Peyer's patch (tissue), 4 donors: Measurements from ENCODE around the gene ZNF728.

Source experiments
- POLR2A ChIP-seq, 2 donors: fragments of 450-650 bp; IDR thresholded peaks; one replicate each; pipeline ENCODE4 v1.5.1; 2017; ENCODE audit warnings: antibody characterized with exemption in 2 of 2, mild to moderate bottlenecking in 2 of 2, moderate library complexity in 2 of 2
- TF ChIP-seq, protein P1 (sequence below), 6 experiments: fragments of 450-650 bp in 4 of 6; fragments of 200-600 bp in 2 of 6; sonication (generic) in 1 of 6; IDR thresholded peaks; one replicate each; pipeline ENCODE4 v1.5.1; 2017 to 2019; ENCODE audit warnings: antibody characterized with exemption in 6 of 6, mild to moderate bottlenecking in 3 of 6, moderate library complexity in 1 of 6

DNA sequence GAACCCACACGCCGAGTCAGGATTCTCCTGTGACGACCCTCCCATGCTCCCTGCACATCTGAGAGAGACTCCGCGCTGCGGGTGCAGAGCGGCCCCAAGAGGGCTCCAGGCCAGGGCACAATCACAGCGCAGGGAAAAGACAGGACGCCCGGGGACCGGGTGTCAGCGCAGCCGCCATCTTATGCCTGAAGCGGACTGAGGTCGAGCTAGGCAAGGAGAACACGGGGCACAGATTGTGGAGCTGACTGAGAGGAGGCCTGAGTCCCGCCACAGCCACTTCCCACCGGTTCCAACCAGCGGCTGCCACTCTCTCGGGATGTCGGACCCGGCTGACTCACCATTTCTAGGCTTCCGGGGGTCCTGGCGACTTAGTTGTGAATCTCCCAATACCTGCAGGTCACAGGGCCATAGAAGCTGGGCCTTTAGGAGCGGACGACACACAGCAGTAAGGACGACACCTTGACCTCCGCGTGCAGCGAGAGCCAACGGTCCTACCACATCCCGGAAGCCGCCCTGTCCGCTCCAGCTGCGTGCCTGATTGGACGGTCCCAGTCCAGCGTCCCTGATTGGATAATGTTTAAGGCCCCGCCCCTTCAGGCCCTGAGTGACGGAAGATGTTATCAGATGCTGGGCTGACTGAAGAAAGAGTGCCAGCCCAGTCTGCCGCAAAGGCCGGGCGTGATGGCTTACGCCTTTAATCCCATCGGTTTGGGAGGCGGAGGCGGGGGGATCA lies at the start of gene ZNF728:
- TF ChIP-seq, protein P1, sequence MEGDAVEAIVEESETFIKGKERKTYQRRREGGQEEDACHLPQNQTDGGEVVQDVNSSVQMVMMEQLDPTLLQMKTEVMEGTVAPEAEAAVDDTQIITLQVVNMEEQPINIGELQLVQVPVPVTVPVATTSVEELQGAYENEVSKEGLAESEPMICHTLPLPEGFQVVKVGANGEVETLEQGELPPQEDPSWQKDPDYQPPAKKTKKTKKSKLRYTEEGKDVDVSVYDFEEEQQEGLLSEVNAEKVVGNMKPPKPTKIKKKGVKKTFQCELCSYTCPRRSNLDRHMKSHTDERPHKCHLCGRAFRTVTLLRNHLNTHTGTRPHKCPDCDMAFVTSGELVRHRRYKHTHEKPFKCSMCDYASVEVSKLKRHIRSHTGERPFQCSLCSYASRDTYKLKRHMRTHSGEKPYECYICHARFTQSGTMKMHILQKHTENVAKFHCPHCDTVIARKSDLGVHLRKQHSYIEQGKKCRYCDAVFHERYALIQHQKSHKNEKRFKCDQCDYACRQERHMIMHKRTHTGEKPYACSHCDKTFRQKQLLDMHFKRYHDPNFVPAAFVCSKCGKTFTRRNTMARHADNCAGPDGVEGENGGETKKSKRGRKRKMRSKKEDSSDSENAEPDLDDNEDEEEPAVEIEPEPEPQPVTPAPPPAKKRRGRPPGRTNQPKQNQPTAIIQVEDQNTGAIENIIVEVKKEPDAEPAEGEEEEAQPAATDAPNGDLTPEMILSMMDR (IDR thresholded peaks at IDR 0.05) = no peak
- no peak for TF ChIP-seq POLR2A (IDR thresholded peaks at IDR 0.05)
